ENCODE data around the gene GAS2.

GRCh38 chr11:22775248-22775647 is 108.8 kb downstream of the GAS2 start:
- TF ChIP-seq CTCF (IDR thresholded peaks at IDR 0.05) (no peak), POLR2A (IDR thresholded peaks at IDR 0.05) (no peak)

Data from prostate gland (tissue), 2 donors.